Globus pallidus (tissue), 1 donor: ENCODE results near the gene CAMTA1.
A peak's percentile ranks its signal among the peaks of the same experiment; 100 is the strongest.

ENCODE experiments used
- DNase-seq: peaks from one replicate; pipeline ENCODE4 v3.0.0-alpha.2; 2015; ENCODE audit warnings: low spot score

Gene CAMTA1

DNA sequence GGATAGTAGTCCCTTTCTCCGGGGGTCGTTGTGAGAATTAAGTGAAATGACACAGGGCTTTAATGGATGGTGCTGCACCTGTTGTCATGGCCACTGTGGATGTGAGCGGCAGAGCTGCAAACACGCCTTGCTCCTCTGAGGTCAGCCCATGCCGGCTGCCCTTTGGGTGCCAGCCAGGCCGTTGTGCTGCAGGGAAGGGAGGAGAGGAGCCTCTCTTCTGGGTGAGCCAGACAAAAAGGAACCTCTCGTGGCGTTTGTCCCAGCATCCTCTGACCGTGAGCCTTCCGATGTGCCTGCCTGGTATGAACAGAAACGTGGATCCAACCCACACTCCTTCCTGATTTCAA lies 602.9 kb downstream of the CAMTA1 start:
- peak; percentile 20 for DNase-seq

- peak; percentile 72 for DNase-seq
Measured at GRCh38 chr1:7388488-7389185, 603.4 kb downstream of the CAMTA1 start.

DNA sequence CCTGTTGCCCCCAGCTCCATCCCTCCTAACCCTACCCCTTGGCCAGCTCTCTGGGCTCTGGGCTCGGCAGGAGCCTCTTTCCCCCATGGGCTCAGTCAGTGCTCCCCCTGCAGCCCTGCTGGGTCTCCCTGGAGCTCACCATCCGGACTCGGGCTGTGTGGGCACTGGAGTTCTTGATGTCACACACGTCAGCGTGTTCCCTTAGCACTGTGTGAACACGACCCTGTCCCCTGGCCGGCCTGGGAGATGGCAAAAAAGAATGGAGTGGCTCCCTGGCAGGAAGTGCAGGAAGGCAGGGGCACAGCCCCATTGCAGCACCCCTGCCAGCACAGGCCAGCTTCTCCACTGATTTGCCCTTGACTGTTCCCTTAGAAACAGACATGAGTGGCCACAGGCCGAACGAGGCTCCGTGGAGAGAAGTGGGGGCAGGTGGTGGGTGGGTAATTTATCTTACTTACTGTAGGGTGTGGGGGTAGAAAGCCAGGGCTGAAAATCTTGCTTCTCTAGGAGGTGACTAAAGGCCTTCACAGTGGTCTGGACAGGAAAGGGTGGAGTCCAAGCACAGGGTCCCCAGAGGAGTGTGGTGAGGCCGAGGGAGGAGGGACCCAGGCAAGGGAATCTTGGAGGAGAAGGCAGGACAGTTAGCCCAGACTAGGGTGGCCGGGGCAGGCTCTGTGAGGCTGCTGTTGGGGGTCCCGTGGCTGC lies 604.1 kb downstream of the CAMTA1 start:
- DNase-seq: no peak

GRCh38 chr1:7389906-7390603 lies 604.8 kb downstream of the CAMTA1 start:
- no peak for DNase-seq

DNA sequence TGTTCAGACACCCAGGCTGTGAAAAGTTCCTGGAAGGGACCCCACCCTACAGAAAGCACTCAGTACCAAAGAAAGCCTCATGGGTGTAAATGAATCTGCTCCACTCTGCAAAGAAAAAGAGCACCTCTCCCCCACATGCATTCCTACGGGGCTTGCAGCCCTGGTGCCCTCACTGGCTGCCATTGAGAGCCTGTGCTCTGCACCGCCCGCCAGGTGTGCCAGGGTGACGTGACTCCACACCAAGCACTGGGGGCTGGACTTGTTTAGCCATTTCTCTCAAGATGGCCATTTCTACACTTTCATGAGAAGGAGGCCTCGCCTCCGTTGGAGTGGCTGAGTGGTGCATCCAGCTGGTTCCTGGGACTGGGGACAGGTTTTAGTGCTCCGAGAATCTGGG lies 605.3 kb downstream of the CAMTA1 start:
- no peak for DNase-seq

- no peak for DNase-seq
Measured at GRCh38 chr1:7393136-7393535, 607.9 kb downstream of the CAMTA1 start.

DNA sequence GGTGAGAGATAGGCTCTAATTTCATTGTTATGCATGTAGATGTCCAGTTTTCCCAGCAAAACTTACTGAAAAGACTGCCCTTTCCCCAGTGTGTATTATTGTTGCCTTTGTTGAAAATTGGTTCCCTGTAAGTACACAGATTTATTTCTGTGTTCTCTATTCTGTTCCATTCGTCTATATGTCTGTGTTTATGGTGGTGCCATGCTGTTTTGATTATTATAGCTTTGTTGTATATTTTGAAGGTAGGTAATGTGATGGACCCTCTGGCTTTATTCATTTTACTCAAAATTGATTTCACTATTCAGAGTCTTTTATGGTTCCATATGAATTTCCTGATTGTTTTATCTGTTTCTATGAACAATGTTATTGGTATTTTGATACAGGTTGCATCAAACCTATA lies 610.0 kb downstream of the CAMTA1 start:
- DNase-seq: no peak

DNA sequence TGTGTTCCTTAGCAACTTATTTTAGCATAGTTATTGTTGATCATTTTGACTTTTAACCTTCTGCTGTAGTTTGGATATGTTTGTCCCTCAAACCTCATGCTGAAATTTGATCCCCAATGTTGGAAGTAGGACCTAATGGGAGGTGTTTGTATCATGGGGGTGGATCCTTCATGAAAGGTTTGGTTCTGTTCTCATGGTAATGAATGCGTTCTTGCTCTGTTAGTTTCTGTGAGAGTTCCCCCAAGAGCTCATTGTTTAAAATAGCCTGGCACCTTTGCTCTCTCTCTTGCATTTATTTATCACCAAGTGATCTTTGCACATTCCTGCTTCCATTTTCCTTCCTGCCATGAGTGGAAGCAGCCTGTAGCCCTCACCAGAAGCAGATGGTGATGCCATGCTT lies 613.7 kb downstream of the CAMTA1 start:
- no peak for DNase-seq

DNA sequence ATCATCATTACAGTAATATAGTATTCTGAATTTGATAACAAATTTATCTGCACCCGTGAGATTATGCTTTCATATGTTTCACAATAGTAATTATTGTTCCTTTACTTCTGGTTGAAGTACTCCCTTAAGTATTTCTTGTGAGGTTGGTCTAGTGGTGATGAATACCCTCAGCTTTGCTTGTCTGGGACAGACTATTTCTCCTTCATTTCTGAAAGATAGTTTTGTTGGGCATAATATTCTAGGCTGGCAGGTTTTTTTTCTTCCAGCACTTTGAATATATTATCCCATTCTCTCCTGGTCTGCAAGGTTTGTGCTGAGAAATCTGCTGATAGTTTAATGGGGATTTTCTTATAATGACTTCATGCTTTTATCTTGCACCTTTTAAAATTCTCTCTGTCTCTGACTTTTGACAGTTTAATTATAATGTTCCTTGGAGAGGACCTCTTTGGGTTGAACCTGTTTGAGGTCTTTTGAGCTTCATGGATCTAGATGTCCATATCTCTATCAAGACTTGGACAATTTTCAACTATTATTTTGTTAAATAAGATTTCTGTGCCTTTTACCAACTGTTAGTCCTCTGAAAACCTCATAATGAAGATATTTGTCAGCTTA lies 614.4 kb downstream of the CAMTA1 start:
- DNase-seq: no peak

DNA sequence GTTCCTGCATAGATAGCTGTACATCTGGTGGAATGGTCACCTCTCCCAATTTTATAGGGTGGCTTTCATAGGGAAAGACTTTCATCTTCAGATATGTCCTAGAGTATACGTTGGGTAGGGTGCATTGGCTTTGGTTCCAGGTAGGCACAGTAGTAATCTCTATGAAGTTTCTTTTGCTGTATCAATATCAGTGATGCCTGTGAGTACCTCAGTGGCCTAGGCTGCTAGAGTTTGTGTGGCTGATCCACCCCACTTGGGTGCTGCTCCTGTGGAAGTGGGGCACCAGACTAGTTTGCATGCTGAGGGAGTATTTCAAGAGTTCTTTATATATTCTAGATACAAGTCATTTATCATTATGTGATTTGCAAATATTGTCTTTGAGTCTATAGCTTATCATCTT lies 615.3 kb downstream of the CAMTA1 start:
- no peak for DNase-seq

GRCh38 chr1:7401814-7402547 lies 616.7 kb downstream of the CAMTA1 start:
- DNase-seq: no peak

DNA sequence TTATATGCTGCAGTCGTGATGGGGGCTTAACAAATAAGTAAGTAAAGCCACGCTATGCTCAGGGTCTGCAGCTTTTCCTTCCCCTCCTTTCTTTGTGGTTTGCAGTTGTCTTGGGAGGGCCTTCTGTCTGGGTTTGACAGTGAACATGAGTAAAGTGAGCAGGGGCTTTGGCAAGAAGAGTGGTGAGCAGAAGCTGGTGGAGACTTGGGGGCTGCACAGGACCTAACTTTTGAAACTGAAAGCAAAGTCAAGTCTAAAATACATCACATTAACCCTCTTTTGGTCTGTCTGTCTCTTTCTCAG lies 617.2 kb downstream of the CAMTA1 start:
- DNase-seq: no peak

GRCh38 chr1:7403265-7404045 lies 618.2 kb downstream of the CAMTA1 start:
- no peak for DNase-seq

- no peak for DNase-seq
Measured at GRCh38 chr1:7404046-7404742, 618.9 kb downstream of the CAMTA1 start.

DNA sequence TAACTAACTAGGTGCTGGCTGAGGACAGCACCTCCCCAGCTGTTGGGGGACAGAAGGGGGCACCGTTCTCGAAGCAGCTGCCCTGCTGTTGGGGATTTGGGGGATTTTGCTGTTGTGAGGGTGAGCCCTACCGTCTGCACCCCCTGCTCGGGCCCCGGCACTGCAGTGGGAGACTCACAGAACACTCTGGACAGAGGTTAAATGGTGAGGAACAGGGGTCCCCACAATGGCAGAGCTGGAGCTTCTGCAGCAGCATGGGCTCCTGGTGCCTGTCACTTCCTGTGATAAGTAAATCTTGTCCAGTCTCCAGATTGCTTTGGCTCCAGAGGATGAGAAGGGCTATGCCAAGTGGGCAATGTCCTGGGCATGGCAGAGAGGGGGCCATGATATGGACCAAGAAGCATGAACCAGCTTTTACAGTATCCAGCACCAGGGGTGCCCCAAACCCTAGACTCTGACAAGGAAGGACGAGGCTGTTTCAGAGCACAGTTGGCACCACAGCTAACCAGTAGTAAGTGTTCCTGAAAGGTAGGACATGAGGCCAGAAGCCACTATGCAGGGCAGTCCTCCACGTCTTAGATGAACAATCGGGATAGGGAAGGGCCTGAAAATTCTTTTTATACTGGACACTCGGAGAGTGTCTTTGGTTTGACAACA lies 620.7 kb downstream of the CAMTA1 start:
- no peak for DNase-seq

DNA sequence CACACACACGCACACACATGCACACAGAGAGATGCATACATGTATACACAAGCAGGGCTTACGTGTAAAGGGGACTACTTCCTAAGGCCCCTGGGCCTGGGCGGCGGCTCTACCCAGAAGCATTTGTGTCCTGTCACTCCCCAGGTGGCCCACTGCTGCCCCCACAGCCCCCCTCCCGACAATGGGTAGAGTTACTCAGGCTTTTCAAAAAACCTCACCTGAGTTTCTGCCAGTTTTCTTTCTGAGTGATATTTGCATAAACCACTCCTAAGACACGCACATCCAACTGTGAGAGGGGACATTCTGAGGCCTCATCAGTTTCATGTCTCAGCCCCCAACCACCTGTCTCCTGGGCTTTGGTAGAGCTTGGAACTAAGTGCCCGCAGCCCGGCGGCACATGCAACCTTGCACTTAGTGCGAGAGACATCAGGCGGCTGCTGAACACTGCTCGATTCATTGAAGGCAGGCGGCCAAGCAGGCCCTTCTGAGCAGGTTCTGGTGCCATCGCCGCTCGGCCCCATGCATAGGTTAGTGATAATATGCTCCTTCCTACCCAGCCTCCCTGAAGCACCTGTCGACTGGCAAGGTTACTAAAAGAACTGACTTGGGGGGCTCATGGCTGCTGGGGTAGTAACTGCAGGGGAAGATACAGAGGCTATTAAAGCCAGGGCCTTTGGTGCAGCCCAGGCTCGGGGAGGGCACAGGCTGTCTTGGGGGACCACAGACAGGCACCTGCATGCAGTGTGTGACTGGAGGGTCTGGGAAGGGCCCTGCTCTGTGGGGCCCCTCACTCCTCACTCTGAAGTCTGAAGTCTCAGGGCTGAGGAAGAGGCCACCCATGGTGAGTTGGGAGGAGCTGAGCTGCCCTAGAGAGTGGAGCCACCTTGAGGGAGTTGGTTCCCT lies 621.6 kb downstream of the CAMTA1 start:
- no peak for DNase-seq

GRCh38 chr1:7407544-7407895 lies 622.3 kb downstream of the CAMTA1 start:
- no peak for DNase-seq

GRCh38 chr1:7407980-7408770 lies 622.9 kb downstream of the CAMTA1 start:
- no peak for DNase-seq

DNA sequence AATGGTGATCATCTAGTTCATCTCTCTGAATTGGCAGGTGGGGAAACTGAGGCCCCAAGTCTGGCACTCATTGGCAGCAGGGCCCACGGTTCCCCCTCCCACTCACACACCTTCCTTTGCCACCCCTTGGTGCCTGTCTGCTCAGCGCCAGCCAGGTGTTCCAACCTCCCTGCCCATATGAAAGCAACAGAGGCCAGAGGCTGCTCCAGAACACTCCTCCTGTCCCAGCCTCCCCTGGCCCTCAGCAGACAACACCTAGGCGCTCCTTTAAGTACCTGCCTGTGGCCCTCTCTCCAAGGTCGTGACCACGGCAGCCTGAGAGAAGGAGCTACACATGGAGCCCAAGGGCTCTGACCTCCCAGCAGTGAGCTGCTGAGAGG lies 623.5 kb downstream of the CAMTA1 start:
- no peak for DNase-seq
